Endothelial cell of umbilical vein (primary cell): ENCODE data around the gene NUDT15. TPM values are rescaled to one million over a fixed set of nuclear protein-coding genes. Genes with fewer than 3 reads are reported as not detected.

Experiments
- BruUV-seq: library from RNA; stranded (reverse); fragments of 400-500 nt; replicated peaks from 2 replicates; lab custom pipeline; 2021; lab: Mats Ljungman, UMichigan
- CTCF ChIA-PET: fragments of 300-600, 350-600 bp; sonication (Branson Sonifier 250); formaldehyde crosslinking; loops from one replicate; lab custom pipeline; 2021; ENCODE audit warnings: antibody characterized with exemption, inconsistent platforms; lab: Charles Lee
- POLR2A ChIA-PET: fragments of 300-600, 350-600 bp; sonication (Branson Sonifier 250); formaldehyde crosslinking; loops from one replicate; lab custom pipeline; 2021; ENCODE audit warnings: antibody characterized with exemption, inconsistent platforms; lab: Charles Lee
- DNase-seq: peaks from one replicate; pipeline ENCODE4 v3.0.0-alpha.2; 2011; ENCODE audit warnings: low read depth, low spot score
- FAIRE-seq: peaks from 2 replicates; lab custom pipeline; 2011; peaks lifted over from hg19 to GRCh38; lab: Jason Lieb, UNC
- H2AFZ ChIP-seq: 2 replicates; pipeline ENCODE4 v1.6.0; 2012; ENCODE audit warnings: low read depth, low read length, control low read depth, inconsistent platforms
- H3K27ac ChIP-seq: 2 replicates; pipeline ENCODE4 v1.5.1; 2011; ENCODE audit warnings: low read depth, mild to moderate bottlenecking, control low read depth, low read length, moderate library complexity; ENCODE audit not compliant: insufficient read depth
- H3K27me3 ChIP-seq, 2 experiments: 2 replicates each; pipeline versions ENCODE4 v1.6.0 to v1.6.1; 2011; ENCODE audit warnings: low read length in 2 of 2, mixed read lengths in 1 of 2; ENCODE audit not compliant: control insufficient read depth in 2 of 2, insufficient read depth in 2 of 2
- H3K36me3 ChIP-seq, 2 experiments: 2 replicates in 1 of 2; 3 replicates in 1 of 2; pipeline ENCODE4 v1.5.1; 2011; ENCODE audit warnings: low read length in 2 of 2, mild to moderate bottlenecking in 1 of 2, moderate library complexity in 1 of 2; ENCODE audit not compliant: control insufficient read depth in 2 of 2, insufficient read depth in 2 of 2; ENCODE audit errors: extremely low read depth in 1 of 2
- H3K4me1 ChIP-seq: 3 replicates; pipeline ENCODE4 v1.5.1; 2011; ENCODE audit warnings: mild to moderate bottlenecking, low read length; ENCODE audit not compliant: control insufficient read depth, insufficient read depth; ENCODE audit errors: extremely low read depth
- H3K4me2 ChIP-seq: 2 replicates; pipeline ENCODE4 v1.6.1; 2011; ENCODE audit warnings: low read length, control low read depth, mixed read lengths; ENCODE audit not compliant: insufficient read depth
- H3K4me3 ChIP-seq, 3 experiments: fragments of 200-600 bp in 1 of 3; sonication (generic), shearing (Covaris generic) in 1 of 3; replicated peaks in 1 of 3; 2 replicates each; pipeline ENCODE4 v1.5.1; 2011 to 2016; ENCODE audit warnings: control low read depth in 3 of 3, low read length in 3 of 3, mild to moderate bottlenecking in 2 of 3, inconsistent platforms in 1 of 3, low read depth in 1 of 3, moderate library complexity in 1 of 3; ENCODE audit not compliant: insufficient read depth in 1 of 3
- H3K79me2 ChIP-seq: 2 replicates; pipeline ENCODE4 v1.6.0; 2012; ENCODE audit warnings: low read length, inconsistent platforms; ENCODE audit not compliant: control insufficient read depth, insufficient read depth
- H3K9ac ChIP-seq: replicated peaks from 2 replicates; pipeline ENCODE3; 2011; ENCODE audit warnings: low read length, control low read depth; ENCODE audit not compliant: insufficient read depth; ENCODE audit errors: extremely low read depth
- H3K9me1 ChIP-seq: replicated peaks from 3 replicates; pipeline ENCODE4 v1.6.0; 2011; ENCODE audit warnings: mild to moderate bottlenecking, low read length; ENCODE audit not compliant: control insufficient read depth, insufficient read depth; ENCODE audit errors: extremely low read depth
- H3K9me3 ChIP-seq: replicated peaks from 2 replicates; pipeline ENCODE4 v1.5.1; 2012; ENCODE audit warnings: low read length, inconsistent platforms; ENCODE audit not compliant: control insufficient read depth, insufficient read depth
- H4K20me1 ChIP-seq: replicated peaks from 2 replicates; pipeline ENCODE3; 2011; ENCODE audit warnings: mild to moderate bottlenecking, low read length; ENCODE audit not compliant: control insufficient read depth, insufficient read depth; ENCODE audit errors: extremely low read depth
- CTCF ChIP-seq, 2 donors: IDR thresholded peaks; 1 replicate in 1 of 2; 2 replicates in 1 of 2; pipeline ENCODE4 v1.5.1; 2011; ENCODE audit warnings: low read length in 2 of 2, mild to moderate bottlenecking in 2 of 2, moderate library complexity in 2 of 2, control low read depth in 1 of 2, inconsistent platforms in 1 of 2, low read depth in 1 of 2; ENCODE audit not compliant: insufficient read depth in 1 of 2; ENCODE audit errors: extremely low read depth in 1 of 2
- EZH2 ChIP-seq: IDR thresholded peaks from 2 replicates; pipeline ENCODE4 v1.6.1; 2012; ENCODE audit warnings: borderline replicate concordance, low read depth, mild to moderate bottlenecking, moderate library complexity, low read length, inconsistent platforms; ENCODE audit not compliant: severe bottlenecking
- FOS ChIP-seq: IDR thresholded peaks from 2 replicates; pipeline ENCODE4 v1.6.1; 2011; ENCODE audit warnings: mild to moderate bottlenecking, low read length, moderate library complexity, borderline replicate concordance; ENCODE audit not compliant: insufficient read depth
- GATA2 ChIP-seq: IDR thresholded peaks from 2 replicates; pipeline ENCODE4 v1.7.0; 2011; ENCODE audit warnings: low read depth, mild to moderate bottlenecking, moderate library complexity, mixed read lengths, low read length; ENCODE audit not compliant: insufficient read length, insufficient read depth
- JUN ChIP-seq: IDR thresholded peaks from 2 replicates; pipeline ENCODE4 v1.6.1; 2011; ENCODE audit warnings: borderline replicate concordance, low read depth; ENCODE audit not compliant: insufficient read length, insufficient read depth
- MAX ChIP-seq: IDR thresholded peaks from 2 replicates; pipeline ENCODE4 v1.6.1; 2011; ENCODE audit not compliant: insufficient read depth, insufficient read length
- MYC ChIP-seq: IDR thresholded peaks from one replicate; pipeline ENCODE4 v1.6.1; 2011; ENCODE audit warnings: mild to moderate bottlenecking, low read depth, low read length
- POLR2A ChIP-seq: IDR thresholded peaks from 2 replicates; pipeline ENCODE4 v1.6.1; 2012; ENCODE audit warnings: low read depth, mild to moderate bottlenecking, control low read depth, low read length
- POLR2AphosphoS5 ChIP-seq: IDR thresholded peaks from 2 replicates; pipeline ENCODE4 v1.6.1; 2012; ENCODE audit warnings: low read depth, mild to moderate bottlenecking, control low read depth, low read length, moderate library complexity; ENCODE audit not compliant: insufficient read depth
- dilution Hi-C: fragments of 300-500 bp; cut with MboI; formaldehyde crosslinking; loops from one replicate; pipeline ENCODE4 v1.15.0; 2019; ENCODE audit warnings: low sequenced_read_pairs; ENCODE audit not compliant: extremely low pct_ligation_motif_present
- intact Hi-C: fragments of 100-400 bp; cut with micrococcal nuclease; formaldehyde crosslinking; loops from one replicate; pipeline ENCODE4 v1.10.0; 2022
- polyA plus RNA-seq, 4 experiments: library from polyadenylated mRNA; depleted of rRNA in 3 of 4; stranded (reverse) in 3 of 4; unstranded in 1 of 4; fragments of >200 nt; gene quantifications; 2 replicates each; pipeline versions ENCODE4 v1.2.1 to v1.2.3, GENCODE V29; 2011 to 2012; ENCODE audit warnings: missing spikeins in 1 of 4
- total RNA-seq: library from RNA; stranded (reverse); gene quantifications from 2 replicates; pipeline ENCODE4 v1.2.3, GENCODE V29; 2021

NUDT15 gene
- total and polyA plus RNA-seq, 2 donors (not counting 3 experiments of a cell fraction or from before 2014, with no cell fraction given) = 13.3 to 21.6 TPM

- BruUV-seq = no TSS peak
- H3K9me3 ChIP-seq = peaks cover 5% of the 10 kb centered on the region
- no peaks in the 10 kb centered on the region for H3K9me1 ChIP-seq
- POLR2A ChIA-PET = no interaction called here
- H2AFZ ChIP-seq = no peak overlapping the region
- no peaks in the 10 kb centered on the region for H3K27me3 ChIP-seq
- FAIRE-seq = peak; percentile 24
- H3K27ac ChIP-seq = no peak overlapping the region
- intact Hi-C loops = no loop called here
- no peaks in the 10 kb centered on the region for H3K79me2 ChIP-seq
- DNase-seq = no peak
- CTCF ChIA-PET = no interaction called here
- no peak overlapping the region for H3K9ac ChIP-seq
- dilution Hi-C loops = no loop called here
- H3K36me3 ChIP-seq = peaks cover 14 to 15% of the 10 kb centered on the region in 2 experiments
- no peak for TF ChIP-seq FOS
- TF ChIP-seq JUN = no peak
- no peak for TF ChIP-seq POLR2AphosphoS5
- TF ChIP-seq EZH2 = no peak
- no peak for TF ChIP-seq MYC
- TF ChIP-seq CTCF (IDR thresholded peaks at IDR 0.05; ENCODE audit: extremely low read depth in 1 of 2, insufficient read depth in 1 of 2, low read depth in 1 of 2, low read length in 2 of 2) = no peak
- no peak for TF ChIP-seq POLR2A
- no peak for TF ChIP-seq GATA2
- TF ChIP-seq MAX = no peak
- no peaks in the 10 kb centered on the region for H3K4me1 ChIP-seq
- no peak overlapping the region for H3K4me2 ChIP-seq
- H3K4me3 ChIP-seq = no peak overlapping the region
- H4K20me1 ChIP-seq = no peaks in the 10 kb centered on the region
These were observed 30.5 kb downstream of the NUDT15 start for GRCh38 chr13:48068036-48068435.
